ENCODE measurements around the gene MARK3.
"Not testable (repeated sequence)": the region's sequence is repeated elsewhere in the genome, so short reads cannot be mapped to it uniquely, and the experiment has no call there.

MARK3 gene

DNA sequence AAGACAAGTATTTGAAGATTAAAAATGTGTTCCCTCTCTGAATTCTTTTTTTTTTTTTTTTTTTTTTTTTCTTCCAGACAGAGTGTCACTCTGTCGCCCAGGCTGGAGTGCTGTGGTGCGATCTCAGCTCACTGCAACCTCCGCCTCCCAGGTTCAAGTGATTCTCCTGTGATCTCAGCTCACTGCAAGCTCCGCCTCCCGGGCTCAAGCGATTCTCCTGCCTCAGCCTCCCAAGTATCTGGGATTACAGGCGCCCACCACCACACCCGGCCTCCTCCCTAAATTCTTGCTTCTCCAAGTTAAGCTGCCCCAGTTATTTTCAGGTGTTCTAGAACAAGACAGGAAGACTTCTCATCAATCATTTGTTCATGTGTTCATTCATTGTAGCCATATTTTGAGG, 127.0 kb downstream of the MARK3 start:
- DNase-seq (ENCODE audit: low read depth, low spot score), result not testable (repeated sequence)

DNA sequence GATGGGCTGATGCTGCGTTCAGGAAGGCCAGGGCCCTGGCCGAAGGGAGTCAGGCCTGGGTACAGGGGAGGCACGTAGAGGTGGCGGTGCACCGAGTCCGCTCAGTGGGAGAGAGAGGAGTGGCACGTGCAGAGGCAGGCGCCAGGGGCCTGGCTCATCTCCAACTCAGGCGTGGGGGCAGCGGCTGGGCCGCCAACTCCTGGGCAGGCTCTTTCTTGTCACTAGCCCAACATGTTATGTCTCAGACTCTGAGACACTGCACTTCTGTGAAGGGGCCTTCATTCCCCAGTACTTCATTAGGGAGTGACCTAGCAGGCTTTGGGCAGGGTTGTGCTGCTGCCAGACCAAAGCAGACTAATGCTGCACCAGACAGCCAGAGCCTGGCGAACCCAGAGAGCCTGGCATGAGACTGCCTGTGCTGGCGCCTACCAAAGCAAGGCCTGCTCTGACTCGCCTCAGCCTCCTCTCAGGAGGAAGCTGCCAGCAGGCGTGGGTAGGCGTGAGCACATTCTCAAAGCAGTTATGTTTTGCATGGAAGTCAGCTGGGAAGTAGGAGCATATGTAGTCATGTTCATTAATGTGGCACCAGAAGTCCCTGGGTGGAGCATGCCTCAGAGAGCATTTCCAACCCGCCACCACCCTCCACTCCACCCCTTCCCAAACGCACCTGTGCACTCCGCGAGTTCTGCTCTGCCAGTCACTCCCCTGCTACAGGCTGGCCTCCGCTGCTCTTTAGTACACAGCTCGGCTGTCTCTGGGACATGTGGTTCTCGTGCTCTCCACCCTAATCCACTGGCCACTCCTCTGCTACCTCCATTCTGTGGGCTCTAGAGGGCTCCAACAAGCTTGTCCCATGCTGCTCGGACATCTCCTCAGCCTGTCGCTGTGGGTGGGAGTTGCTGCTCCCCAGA, 127.7 kb downstream of the MARK3 start:
- no peak for DNase-seq (ENCODE audit: low read depth, low spot score)

DNA sequence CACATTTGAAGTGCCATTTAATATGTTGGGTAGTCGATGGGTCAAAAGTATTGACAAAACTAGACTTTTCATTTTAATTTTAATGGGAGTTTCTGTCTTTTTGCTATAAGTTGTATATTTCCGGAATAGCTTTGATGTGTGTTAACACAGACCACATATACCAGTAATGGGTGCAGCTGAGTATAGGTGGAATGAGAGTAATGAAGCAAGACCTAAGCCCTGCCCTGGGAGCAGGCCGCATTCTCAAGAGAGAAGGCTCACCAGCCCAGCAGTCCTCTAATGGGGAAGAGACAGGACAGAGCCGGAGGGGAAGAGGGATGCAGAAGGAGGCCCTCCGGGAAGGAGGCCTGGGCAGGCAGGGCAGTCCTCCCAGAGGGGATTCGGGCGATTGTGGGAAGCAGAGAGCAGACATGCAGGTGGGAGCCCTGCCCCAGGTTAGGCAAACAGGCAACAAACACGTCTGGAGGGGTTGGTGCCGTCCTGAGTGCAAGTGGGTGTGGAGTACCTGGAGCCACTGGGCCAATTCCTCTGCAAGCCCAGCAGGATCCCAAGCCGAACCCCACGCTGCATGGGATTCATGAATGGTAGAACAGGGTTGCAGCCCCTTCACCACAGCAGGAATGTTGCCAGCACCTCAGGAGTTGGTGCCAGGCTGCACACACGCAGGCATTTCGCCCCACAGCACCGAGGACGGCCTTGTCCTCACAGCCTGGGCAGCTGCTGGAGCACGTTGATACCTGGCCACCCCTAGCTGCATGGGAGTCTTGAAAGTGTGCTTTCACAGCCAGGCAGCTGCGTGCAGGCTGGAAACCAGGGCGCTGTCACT, 129.6 kb downstream of the MARK3 start:
- no peak for DNase-seq (ENCODE audit: low read depth, low spot score)

DNA sequence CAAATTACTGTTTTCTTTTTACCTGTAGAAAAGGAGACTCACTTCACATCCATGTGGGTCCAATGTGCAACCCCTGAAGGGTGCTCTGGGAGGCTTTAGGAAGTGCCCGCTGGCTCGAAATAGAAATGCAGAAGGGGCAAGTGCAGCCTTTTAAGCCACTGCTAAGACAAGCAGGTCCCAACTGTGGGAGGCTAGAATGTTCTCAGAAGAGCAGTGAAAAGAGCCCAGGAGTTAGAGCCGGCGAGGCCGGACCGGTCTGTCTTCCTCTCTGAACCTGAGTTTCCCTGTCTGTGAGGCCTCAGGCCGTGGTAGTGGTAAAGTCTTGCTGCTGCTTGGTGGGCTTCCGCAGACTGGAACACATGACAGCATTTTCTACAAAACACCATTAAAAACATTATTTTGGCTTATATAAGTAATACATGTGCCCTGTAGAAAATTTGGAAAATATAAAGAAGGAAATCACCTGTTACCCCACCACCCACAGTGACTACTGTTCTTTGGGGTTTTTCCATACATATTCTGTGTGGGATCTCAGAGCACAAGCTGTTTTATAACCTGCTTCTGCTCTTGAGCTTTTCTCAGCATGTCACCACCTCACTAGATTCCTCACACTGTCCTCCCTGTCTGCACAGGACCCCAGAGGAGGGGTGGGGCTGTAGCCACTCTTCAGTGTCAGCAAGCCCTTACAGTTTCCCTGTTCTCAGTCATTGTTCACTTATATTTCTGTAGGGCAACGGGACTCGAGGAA, 131.4 kb downstream of the MARK3 start:
- DNase-seq (ENCODE audit: low read depth, low spot score), result no peak

DNA sequence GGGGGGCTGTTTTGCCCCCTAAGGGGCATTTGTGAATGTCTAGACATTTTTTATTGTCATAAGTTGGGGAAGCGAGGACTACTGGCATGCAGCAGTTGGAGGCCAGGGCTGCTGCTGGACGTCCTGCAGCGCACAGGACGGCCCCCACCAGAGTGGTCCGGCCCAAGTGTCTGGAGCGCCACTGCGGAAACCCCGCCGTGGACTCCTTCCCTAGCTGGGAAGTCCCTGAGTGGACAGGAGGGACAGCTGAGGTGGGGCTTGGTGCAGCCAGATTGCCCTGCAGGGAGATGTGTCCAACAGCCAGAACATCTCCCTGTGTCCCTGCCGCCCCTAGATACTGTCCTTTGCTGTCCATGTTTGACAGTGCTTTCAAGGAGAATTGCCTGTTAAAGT, 132.0 kb downstream of the MARK3 start:
- no peak for DNase-seq (ENCODE audit: low read depth, low spot score)

DNA sequence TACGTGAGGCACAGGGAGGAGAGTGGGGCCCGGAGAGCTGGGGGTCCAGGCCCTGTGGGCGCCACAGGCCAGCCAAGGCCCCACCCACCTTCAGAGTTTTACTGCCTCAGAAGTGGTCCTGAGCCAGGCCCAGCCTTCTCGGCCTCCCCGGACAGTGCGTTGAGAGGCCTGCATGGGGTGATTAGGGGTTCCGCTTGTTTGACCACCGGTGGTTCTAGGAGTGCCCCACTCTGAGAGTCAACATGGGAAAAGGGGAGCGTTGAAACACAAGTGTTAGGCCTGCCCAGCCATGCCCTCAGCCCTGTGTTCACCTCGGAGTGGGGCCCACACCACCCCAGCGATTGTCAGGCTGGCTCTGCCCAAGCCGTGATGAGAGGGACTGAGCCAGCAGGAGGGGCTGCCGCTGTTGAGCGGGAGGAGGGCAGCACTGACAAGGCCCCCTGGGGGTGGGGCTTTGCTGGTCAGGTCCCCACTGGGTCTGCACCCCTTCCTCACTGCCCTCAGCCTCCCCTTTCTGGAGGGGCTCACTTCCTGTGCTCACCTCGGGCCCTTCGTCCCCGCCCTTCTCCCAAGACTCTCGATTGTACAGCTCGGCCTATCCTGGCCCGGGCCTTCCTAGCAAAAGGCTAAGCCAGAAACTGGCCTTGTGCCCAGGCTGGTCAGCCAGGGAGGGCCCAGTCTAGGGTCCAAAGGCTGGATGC, 132.7 kb downstream of the MARK3 start:
- DNase-seq (ENCODE audit: low read depth, low spot score), result no peak

DNA sequence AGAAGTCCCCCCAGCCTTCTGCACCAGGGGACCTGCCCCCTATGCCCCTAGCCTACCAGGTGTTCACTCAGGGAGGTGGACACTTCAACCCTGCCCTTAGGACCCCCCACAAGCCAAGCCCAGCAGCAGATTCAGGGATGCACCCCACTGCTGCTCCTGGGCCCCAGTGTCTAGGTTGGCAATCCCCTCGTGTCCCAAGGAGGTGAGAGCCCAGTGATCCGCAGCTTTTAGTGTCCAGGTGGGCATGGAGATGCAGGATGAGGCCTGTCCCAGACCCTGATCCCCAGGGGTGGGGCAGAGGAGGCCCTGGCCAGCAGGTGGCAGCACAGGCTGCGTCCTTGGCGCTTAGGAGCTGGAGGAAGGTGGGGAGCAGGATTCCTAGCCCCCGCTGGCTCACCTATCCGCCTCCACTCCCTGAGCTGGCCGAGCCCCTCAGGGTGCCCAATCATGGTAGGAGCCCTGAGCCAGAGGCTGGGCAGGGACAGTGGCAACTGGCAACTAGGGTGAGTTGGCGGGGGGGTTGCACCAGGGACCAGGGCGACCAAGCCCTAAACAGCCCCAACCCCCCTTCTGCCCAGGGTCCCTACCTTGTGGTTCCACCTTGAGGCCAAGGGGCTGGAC, 133.3 kb downstream of the MARK3 start:
- DNase-seq (ENCODE audit: low read depth, low spot score), result peak; percentile 29

DNA sequence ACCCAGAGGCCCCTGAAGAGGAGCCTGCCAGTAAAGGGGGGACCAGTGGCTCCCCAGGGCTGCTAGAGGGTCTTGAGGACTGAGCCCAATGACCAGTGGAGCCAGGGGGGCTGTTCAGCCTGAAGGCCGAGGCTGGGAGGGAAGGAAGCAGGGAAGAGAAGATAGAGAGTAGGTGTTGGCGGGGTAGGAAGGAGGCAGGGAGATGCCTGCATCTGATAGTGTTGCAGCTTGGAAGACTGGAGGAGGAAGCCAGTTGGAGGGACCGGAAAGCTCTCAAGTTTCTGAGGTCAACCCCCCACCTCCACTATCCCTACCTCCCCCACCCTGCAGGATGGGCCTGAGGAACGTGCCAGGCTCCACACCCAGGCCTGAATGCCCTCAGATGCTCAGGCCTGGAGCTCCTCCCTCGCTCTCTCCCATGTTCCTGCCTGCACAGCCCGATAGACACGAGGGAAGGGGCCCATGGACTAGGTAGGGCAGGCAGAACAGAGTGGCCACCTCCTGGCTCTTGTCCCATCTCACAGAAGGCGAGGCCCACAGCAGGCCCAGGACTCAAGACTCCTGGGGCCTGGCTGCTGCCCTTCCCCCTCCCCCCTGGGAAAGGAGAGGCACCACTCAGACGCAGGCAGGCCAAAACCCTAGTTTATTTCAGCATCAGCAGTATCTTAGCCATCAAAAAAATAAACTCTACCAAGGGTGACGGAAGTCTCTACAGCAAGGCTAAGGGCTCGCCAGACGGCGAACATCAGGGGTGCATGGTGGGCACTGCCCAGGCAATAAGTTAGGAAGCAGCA, 134.0 kb downstream of the MARK3 start:
- DNase-seq (ENCODE audit: low read depth, low spot score), result no peak

DNA sequence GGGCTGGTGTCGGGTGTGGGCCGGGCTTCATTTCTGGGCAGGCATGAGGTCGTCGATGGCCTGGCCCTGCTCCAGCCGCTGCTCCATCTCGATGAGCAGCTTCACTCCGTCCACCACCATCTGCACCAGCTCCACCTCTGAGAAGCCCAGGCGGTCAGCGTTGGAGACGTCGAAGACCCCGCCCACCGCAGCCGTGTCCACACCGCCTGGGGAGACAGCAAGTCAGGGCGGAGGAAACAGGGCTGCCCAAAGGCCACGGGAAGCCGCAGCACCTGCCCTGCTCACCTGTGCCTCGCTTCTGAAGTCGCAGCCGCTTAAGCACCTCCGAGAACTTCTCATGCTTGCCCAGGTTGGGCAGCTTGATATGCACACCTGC, 134.6 kb downstream of the MARK3 start:
- no peak for DNase-seq (ENCODE audit: low read depth, low spot score)

DNA sequence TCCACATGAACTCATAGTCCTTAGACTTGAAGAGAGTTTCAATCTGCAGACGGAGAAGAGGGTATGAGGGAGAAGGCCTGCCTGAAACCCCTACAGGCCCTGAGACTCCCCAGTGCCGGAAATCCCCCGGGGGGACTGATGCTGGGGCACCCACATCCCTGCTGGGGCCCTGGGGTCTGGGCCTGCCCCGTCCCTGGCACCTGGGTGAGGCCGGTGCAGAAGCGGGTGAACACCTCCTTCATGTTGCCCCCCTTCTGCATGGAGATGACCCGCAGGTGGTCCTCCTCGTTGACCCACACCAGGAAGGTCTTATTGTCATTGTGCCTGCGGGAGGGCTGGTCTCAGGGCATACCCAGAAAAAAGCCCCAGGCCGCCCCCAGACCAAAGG, 135.0 kb downstream of the MARK3 start:
- no peak for DNase-seq (ENCODE audit: low read depth, low spot score)

DNA sequence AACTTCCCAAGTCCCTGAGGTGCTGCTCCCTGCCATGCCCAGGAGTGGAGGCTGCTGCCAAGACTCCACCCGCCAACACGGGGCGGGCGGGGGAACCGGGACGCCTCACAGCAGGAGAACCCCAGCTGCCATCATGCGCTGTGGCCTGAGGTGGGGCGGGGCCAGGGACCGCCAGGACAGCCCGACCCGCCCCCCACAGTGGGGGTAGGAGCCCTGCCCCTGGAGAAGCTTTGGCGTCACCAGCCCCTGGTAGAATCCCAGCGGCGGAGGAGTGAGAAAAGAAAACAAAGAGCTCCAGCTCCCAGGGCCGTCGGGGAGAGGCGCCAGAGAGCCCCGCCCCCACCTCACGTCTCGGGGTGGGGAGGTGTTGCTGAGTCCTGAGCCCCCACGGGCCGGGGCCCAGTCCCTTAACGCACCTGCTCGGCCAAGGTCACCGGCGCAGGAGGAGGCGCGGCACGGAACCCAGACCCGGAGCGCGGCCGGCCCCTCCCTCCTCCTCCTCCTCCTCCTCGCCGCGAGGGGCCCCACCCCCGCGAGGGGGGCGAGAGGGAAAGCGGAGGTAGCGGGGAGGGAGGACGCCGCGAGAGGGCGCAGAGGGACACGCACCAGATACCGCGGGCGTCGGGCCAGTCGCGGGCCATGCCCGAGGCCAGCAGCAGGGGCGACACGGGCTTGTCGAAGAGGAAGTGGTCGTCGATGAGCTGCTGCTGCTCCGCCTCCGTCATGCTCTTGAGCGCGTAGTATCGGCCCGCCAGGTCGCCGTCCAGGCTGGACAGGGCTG, 135.6 kb downstream of the MARK3 start:
- DNase-seq (ENCODE audit: low read depth, low spot score), result peak; percentile 22

DNA sequence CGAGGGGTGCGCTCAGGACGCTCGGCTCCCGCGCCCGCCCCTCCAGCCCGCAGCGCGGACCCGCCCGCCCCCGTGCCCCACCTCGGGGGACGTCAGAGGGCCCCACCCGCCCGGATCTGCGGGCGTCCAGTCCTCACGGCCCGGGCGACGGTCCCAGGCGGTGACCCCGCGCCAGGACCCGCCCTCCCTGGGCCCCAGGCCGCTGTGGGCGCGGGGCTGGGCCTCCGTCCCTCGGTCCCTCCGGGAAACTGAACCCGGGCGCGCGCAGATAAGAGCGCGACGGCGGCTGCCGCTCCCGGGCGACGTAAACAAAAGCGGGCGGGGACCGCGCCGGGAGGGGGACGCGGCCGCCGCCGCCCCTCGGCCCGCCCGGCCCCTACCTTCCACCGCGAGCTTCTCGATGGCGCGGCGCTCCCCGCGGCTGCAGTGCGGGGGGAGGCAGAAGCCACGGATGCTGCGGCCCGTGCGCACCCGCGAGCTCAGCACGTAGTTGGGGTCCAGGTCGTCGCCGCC, 136.3 kb downstream of the MARK3 start:
- no peak for DNase-seq (ENCODE audit: low read depth, low spot score)

DNA sequence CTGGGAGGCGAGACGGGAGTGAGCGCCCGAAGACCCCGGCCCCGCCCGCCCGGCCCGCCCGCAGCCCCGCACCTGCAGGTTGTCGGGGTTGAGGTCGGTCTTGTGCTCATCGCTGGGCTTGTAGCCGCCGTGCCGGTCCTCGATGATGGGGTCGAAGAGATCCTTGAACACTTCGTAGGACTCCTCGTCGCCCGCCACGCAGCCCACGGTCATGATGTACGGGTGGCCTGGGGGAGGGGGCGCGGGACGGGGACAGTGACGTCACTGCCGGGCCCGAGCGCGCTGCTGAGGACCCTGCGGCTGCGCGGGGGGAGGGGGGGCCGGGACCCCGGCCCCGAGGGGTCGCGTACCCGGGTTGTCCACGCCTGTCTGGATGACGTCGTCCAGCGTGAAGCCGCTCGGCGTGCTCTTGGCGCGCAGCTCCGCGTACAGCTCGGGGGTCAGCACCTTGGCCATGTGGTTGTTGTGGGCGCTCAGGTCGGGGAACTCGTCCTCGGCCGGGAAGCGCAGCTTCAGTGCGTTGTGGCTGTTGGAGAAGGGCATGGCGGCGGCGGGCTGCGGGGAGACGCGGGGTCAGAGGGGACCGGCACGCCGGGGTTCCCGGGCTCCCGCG, 136.8 kb downstream of the MARK3 start:
- DNase-seq (ENCODE audit: low read depth, low spot score), result no peak

DNA sequence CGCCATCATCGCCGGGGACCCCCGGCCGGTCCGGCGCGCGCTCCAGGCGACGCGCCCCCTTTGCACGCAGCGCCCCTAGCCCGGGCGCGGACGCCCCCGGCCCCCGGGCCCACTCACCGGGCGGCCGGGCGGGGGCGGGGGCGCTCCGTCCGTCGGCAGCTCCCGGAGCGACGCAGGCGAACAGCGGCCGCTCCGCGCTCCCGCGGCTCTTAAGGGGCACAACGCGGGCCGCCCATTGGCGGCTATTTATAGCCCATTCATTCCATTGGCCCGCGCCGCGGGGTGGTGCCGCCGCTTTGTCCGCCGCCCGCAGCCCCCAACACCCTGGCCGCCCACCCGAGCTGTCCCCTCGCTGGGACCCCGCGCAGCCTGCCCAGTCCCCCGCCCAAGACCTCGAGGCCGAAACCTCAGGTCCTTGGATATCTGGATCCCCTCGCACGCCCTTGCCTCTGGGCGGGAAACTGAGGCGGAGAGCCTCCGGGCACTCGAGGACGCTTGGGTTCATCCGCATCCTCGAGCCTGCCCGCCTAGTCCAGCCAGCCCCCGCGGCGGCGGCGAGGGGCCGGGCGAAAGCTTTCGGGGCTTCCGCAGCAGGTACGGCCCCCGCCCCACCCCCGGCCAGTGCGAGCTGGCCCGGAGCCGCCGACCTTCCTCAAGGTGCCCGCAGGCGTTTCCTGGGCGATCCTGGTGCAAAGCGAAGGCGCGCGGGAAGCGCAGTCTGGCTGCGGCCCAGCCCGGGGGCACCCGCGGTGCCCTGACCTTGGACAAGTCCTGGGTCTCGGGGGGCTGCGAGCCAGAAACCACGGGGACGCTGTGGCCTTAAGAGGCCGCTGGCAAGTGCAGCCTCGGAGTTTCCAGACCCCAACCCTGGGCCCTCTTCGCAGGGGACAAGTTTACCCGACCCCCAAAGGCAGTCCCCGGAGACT, 137.7 kb downstream of the MARK3 start, which contains the start of gene CKB:
TSS of gene CKB (minus strand) at position 182 of the 926 bp plus-strand sequence. CDS start 337 bp downstream, outside the sequence.
- no peak for DNase-seq (ENCODE audit: low read depth, low spot score)

DNA sequence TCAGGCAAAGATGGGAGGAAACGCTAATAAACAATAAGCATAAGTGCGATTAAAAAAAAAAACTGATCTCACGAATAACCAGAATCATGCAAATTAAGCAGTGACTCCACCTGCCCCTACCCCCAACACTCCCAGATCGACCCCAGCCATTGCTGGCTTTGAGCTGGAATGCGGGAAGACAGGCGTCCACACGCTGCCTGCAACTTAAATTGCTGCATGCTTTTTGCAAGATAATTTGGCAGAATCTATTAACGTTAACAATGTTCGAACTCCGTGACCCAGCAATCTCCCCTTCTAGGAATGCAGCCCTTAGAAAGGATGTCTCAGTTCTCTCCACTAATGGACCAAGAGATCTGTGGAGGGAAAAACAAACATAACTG, 138.3 kb downstream of the MARK3 start:
- no peak for DNase-seq (ENCODE audit: low read depth, low spot score)

DNA sequence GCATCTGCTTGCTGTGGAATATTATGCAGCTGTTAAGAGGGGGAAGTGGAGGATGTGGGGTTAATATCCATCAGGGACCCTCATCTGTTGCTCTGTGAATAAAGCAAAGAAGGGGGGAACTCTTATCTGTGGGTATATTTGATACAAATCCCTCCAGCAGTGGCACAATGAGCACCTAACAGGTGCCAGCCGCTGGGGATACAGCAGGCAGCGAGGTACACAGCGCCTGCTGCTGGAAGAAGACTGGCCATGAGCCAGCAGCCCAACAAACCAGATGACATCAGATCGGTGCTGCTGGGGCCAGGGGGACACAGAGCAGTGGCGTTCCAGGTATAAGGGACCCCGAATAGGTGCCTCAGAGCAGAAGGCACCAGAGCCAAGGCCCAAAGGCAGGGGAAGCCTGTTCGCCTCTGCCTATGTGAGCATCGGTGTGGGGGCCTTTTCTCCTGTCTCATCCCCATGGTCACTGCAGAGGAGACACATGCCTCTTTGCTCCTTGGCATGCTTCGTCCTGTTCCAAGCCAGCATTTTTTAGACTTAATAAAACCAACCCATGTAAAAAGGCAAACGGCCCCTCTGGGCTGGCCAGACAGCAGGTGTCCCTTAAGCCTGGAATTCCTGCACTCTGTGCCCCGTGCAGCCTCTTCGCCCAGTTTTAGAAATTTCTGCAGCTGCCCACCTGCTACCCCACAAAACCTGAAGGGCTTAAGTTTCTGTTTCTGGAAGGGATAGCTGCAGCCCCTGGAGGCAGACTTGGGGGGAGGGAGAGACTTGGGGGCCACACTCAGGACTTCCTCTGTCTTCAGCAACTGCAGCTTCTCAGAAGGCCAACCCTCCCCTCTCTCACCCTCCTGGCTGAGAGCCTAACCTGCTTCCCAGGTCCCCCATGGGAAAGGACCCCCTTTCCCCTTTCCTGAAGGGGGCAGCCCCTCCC, 139.1 kb downstream of the MARK3 start:
- DNase-seq (ENCODE audit: low read depth, low spot score), result no peak
